Transverse colon (tissue), 4 donors: ENCODE measurements around the gene KIF5A. TPM values are rescaled to one million over a fixed set of nuclear protein-coding genes. Genes with fewer than 3 reads are reported as not detected.
"Not testable (repeated sequence)": the region's sequence is repeated elsewhere in the genome, so short reads cannot be mapped to it uniquely, and the experiment has no call there.

ENCODE experiments used
- DNase-seq: peaks from one replicate; pipeline ENCODE4 v3.0.0-alpha.2; 2019
- H3K27ac ChIP-seq, 4 donors: fragments of 200-600 bp; sonication (generic); 2 replicates each; pipeline ENCODE4 v1.5.1; 2016 to 2018; ENCODE audit warnings: inconsistent platforms in 4 of 4
- H3K27me3 ChIP-seq: fragments of 200-600 bp; sonication (generic); 2 replicates; pipeline ENCODE4 v1.5.1; 2017; ENCODE audit warnings: inconsistent platforms
- H3K36me3 ChIP-seq, 4 donors: fragments of 200-600 bp; sonication (generic); 2 replicates each; pipeline ENCODE4 v1.5.1; 2017 to 2019; ENCODE audit warnings: inconsistent platforms in 4 of 4
- H3K4me1 ChIP-seq, 4 donors: fragments of 200-600 bp; sonication (generic); 2 replicates each; pipeline ENCODE4 v1.5.1; 2017 to 2020; ENCODE audit warnings: inconsistent platforms in 4 of 4
- H3K4me3 ChIP-seq, 4 donors: fragments of 200-600 bp; sonication (generic); 1 replicate in 1 of 4; 2 replicates in 3 of 4; pipeline versions ENCODE4 v1.5.1 to v1.6.1; 2017 to 2019; ENCODE audit warnings: inconsistent platforms in 4 of 4
- H3K9me3 ChIP-seq, 2 donors: fragments of 200-600 bp; sonication (generic); 2 replicates each; pipeline ENCODE4 v1.5.1; 2017 to 2019; ENCODE audit warnings: inconsistent platforms in 2 of 2
- EP300 ChIP-seq: sonication (generic); formaldehyde crosslinking; IDR thresholded peaks from one replicate; pipeline ENCODE4 v1.6.1; 2017; ENCODE audit warnings: antibody characterized with exemption, low read depth
- POLR2A ChIP-seq: fragments of 450-650 bp; IDR thresholded peaks from one replicate; pipeline ENCODE4 v1.6.1; 2016; ENCODE audit warnings: antibody characterized with exemption, mild to moderate bottlenecking, moderate library complexity
- POLR2AphosphoS5 ChIP-seq, 3 donors: sonication (generic); formaldehyde crosslinking; IDR thresholded peaks; one replicate each; pipeline ENCODE4 v1.6.1; 2016; ENCODE audit warnings: antibody characterized with exemption in 3 of 3
- WGBS, 2 donors: methylation state at CpG; one replicate each; pipeline ENCODE4 v1.1.5; 2018; ENCODE audit warnings: low coverage in 1 of 2; 5-methylcytosine and 5-hydroxymethylcytosine counted together
- in situ Hi-C, 4 donors: fragments of 200-750 bp; cut with MboI; loops; one replicate each; pipeline versions ENCODE4 v1.15.0 to v1.15.1; 2017; ENCODE audit warnings: low sequenced_read_pairs in 3 of 4, low pct_ligation_motif_present in 1 of 4, low pct_unique_long_range_greater_than_20kb in 1 of 4
- intact Hi-C: fragments of 100-400 bp; cut with DNase I; formaldehyde crosslinking; loops from one replicate; pipeline ENCODE4 v1.15.1; 2023; ENCODE audit warnings: low total_unique reads
- total RNA-seq, 4 donors: library from RNA; depleted of rRNA; stranded (reverse); fragments of >200 nt; gene quantifications; one replicate each; pipeline ENCODE4 v1.1.0, GENCODE V29; 2016
- TF ChIP-seq, protein P1 (sequence below), 5 experiments: fragments of 200-600 bp in 3 of 5; fragments of 450-650 bp in 2 of 5; sonication (generic) in 3 of 5; IDR thresholded peaks; 1 replicate in 2 of 5; 2 replicates in 3 of 5; pipeline ENCODE4 v1.5.1; 2016 to 2017; ENCODE audit warnings: antibody characterized with exemption in 5 of 5, inconsistent platforms in 3 of 5, mild to moderate bottlenecking in 2 of 5, moderate library complexity in 1 of 5

The KIF5A gene
- total RNA-seq, 4 donors from 2014 or later: 1.3 to 6.2 (median 1.6) TPM

- in situ Hi-C loops (loop anchor here in 1 of 4 donors (10.0 kb wide), 1 partner anchor 55 kb away; no protein-coding TSS in a partner anchor), intact Hi-C loops (no loop called here)
- TF ChIP-seq POLR2A (no peak), EP300 (no peak), POLR2AphosphoS5 (IDR thresholded peaks at IDR 0.05) (no peak)
- TF ChIP-seq, protein P1, sequence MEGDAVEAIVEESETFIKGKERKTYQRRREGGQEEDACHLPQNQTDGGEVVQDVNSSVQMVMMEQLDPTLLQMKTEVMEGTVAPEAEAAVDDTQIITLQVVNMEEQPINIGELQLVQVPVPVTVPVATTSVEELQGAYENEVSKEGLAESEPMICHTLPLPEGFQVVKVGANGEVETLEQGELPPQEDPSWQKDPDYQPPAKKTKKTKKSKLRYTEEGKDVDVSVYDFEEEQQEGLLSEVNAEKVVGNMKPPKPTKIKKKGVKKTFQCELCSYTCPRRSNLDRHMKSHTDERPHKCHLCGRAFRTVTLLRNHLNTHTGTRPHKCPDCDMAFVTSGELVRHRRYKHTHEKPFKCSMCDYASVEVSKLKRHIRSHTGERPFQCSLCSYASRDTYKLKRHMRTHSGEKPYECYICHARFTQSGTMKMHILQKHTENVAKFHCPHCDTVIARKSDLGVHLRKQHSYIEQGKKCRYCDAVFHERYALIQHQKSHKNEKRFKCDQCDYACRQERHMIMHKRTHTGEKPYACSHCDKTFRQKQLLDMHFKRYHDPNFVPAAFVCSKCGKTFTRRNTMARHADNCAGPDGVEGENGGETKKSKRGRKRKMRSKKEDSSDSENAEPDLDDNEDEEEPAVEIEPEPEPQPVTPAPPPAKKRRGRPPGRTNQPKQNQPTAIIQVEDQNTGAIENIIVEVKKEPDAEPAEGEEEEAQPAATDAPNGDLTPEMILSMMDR (IDR thresholded peaks at IDR 0.05): no peak
- 88% methylated on average over 13 to 18 of the region's 18 CpGs for WGBS, 2 donors
- H3K4me1 ChIP-seq: no peaks in the 10 kb centered on the region
- DNase-seq: no peak
- no peak overlapping the region for H3K27ac ChIP-seq
- H3K4me3 ChIP-seq: no peak overlapping the region
- no peaks in the 10 kb centered on the region for H3K36me3 ChIP-seq
- no peaks in the 10 kb centered on the region for H3K9me3 ChIP-seq
- H3K27me3 ChIP-seq: no peaks in the 10 kb centered on the region
These were observed 20.0 kb downstream of the KIF5A start for GRCh38 chr12:57569858-57570257.

GRCh38 chr12:57570438-57570837 is 20.6 kb downstream of the KIF5A start:
- H3K9me3 ChIP-seq, intact Hi-C loops, H3K36me3 ChIP-seq: not testable (repeated sequence)

DNA sequence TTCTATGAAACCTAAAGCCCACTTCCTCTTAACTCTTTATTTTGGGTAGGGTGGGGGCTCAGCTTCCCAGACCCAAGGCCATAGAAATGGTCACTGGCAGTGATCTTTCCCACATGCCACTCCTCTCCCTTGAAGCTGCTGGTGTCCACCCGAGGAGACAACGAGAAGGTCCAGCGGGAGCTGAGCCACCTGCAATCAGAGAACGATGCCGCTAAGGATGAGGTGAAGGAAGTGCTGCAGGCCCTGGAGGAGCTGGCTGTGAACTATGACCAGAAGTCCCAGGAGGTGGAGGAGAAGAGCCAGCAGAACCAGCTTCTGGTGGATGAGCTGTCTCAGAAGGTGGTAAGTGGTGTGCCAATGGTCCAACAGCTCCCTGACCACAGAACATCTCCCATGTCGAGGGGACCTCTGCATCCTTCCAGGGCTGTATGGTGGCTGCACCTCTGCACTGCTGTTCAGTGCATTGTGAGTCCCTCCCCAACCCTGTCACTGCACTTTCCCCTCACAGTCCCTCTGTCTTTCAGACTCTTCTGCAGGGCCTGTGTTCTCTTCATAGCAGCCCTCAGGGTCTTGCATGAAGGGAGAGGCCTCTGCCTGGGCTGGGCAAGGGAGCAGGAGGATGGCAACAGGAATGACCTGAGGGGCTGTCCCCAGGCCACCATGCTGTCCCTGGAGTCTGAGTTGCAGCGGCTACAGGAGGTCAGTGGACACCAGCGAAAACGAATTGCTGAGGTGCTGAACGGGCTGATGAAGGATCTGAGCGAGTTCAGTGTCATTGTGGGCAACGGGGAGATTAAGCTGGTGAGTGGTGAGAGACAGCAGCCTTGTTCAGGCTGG is 22.3 kb downstream of the KIF5A start:
- WGBS, 2 donors: 85% methylated on average over 12 of the region's 12 CpGs; no CpG with 5 or more reads in 1 of the 2 donors
- H3K4me1 ChIP-seq: no peaks in the 10 kb centered on the region
- in situ Hi-C loops: loop anchor here in 1 of 4 donors (10.0 kb wide), 1 partner anchor 53 kb away; no protein-coding TSS in a partner anchor

More at GRCh38 chr12:57570438-57570837, 20.6 kb downstream of the KIF5A start:
- not testable (repeated sequence) for H3K4me3 ChIP-seq, DNase-seq, H3K4me1 ChIP-seq, H3K27me3 ChIP-seq, H3K27ac ChIP-seq
- in situ Hi-C loops: loop anchor here in 1 of 4 donors (10.0 kb wide), 1 partner anchor 54 kb away; no protein-coding TSS in a partner anchor
- 78 to 83% methylated on average over 4 to 13 of the region's 13 CpGs for WGBS, 2 donors

DNA sequence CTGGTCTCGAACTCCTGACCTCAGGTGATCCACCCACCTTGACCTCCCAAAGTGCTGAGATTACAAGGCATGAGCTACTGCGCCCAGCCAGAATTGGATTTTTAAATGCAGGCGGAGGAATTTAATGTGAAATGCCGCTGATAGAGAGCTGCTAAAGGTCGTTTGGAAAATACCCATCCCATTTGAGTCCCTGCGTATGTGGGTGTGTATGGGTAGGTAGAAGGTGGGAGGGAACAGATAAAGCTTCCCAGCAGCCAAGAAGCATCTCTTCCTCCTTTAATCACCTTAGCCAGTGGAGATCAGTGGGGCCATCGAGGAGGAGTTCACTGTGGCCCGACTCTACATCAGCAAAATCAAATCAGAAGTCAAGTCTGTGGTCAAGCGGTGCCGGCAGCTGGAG is 25.0 kb downstream of the KIF5A start:
- H3K9me3 ChIP-seq: no peaks in the 10 kb centered on the region
- in situ Hi-C loops (loop anchor here in 1 of 4 donors (10.0 kb wide), 1 partner anchor 50 kb away; no protein-coding TSS in a partner anchor), intact Hi-C loops (no loop called here)
- no peak overlapping the region for H3K27ac ChIP-seq
- no peaks in the 10 kb centered on the region for H3K4me1 ChIP-seq
- H3K36me3 ChIP-seq: no peaks in the 10 kb centered on the region
- no peak for DNase-seq
- no peak overlapping the region for H3K4me3 ChIP-seq
- TF ChIP-seq POLR2AphosphoS5 (IDR thresholded peaks at IDR 0.05) (no peak), EP300 (no peak), POLR2A (no peak)
- TF ChIP-seq, protein P1 (IDR thresholded peaks at IDR 0.05): no peak
- 76 to 88% methylated on average over 4 to 10 of the region's 10 CpGs for WGBS, 2 donors
- no peaks in the 10 kb centered on the region for H3K27me3 ChIP-seq

More for the DNA sequence above, 22.3 kb downstream of the KIF5A start:
- H3K4me3 ChIP-seq: no peak overlapping the region
- DNase-seq: no peak
- intact Hi-C loops: no loop called here
- no peaks in the 10 kb centered on the region for H3K36me3 ChIP-seq
- TF ChIP-seq POLR2AphosphoS5 (IDR thresholded peaks at IDR 0.05): no peak
- TF ChIP-seq POLR2A: no peak
- TF ChIP-seq, protein P1 (IDR thresholded peaks at IDR 0.05): no peak
- no peak for TF ChIP-seq EP300
- no peaks in the 10 kb centered on the region for H3K9me3 ChIP-seq
- no peak overlapping the region for H3K27ac ChIP-seq
- no peaks in the 10 kb centered on the region for H3K27me3 ChIP-seq
